ENCODE measurements around the gene KAZN. TPM values are rescaled to one million over a fixed set of nuclear protein-coding genes. Genes with fewer than 3 reads are reported as not detected.

The KAZN gene
- polyA plus RNA-seq, 1 donor from 2014 or later: 20.6 TPM

- H3K4me3 ChIP-seq (ENCODE audit: low read length): no peak overlapping the region
- H3K9me3 ChIP-seq (ENCODE audit: low read length): peaks cover 6% of the 10 kb centered on the region
- H3K79me2 ChIP-seq (replicated peaks; ENCODE audit: insufficient read depth, low read length): peaks cover 3% of the 10 kb centered on the region
- H3K9ac ChIP-seq (ENCODE audit: low read length): no peak overlapping the region
- no peaks in the 10 kb centered on the region for H4K20me1 ChIP-seq (ENCODE audit: insufficient read depth)
- no peak overlapping the region for H3K4me2 ChIP-seq (ENCODE audit: low read length)
- H2AFZ ChIP-seq (ENCODE audit: low read depth, low read length): no peak overlapping the region
- no peak overlapping the region for H3K27ac ChIP-seq (ENCODE audit: low read length)
- no peaks in the 10 kb centered on the region for H3F3A ChIP-seq (ENCODE audit: insufficient read depth, low read length, poor library complexity, severe bottlenecking)
- H3K9me2 ChIP-seq (ENCODE audit: insufficient read depth, low read length): no peaks in the 10 kb centered on the region
- TF ChIP-seq EZH2 (IDR thresholded peaks at IDR 0.05; ENCODE audit: borderline replicate concordance, insufficient read depth, low read length, poor library complexity, severe bottlenecking) (no peak), TAF1 (IDR thresholded peaks at IDR 0.05; ENCODE audit: low read depth) (no peak), SMC3 (conservative IDR thresholded peaks at IDR 0.05; ENCODE audit: poor library complexity) (no peak), EP300 (conservative IDR thresholded peaks at IDR 0.05; ENCODE audit: poor library complexity, severe bottlenecking) (no peak), RAD21 (conservative IDR thresholded peaks at IDR 0.05) (no peak), POLR2AphosphoS5 (IDR thresholded peaks at IDR 0.05) (no peak), MXI1 (conservative IDR thresholded peaks at IDR 0.05; ENCODE audit: poor library complexity, severe bottlenecking) (no peak)
- TF ChIP-seq, protein P1, sequence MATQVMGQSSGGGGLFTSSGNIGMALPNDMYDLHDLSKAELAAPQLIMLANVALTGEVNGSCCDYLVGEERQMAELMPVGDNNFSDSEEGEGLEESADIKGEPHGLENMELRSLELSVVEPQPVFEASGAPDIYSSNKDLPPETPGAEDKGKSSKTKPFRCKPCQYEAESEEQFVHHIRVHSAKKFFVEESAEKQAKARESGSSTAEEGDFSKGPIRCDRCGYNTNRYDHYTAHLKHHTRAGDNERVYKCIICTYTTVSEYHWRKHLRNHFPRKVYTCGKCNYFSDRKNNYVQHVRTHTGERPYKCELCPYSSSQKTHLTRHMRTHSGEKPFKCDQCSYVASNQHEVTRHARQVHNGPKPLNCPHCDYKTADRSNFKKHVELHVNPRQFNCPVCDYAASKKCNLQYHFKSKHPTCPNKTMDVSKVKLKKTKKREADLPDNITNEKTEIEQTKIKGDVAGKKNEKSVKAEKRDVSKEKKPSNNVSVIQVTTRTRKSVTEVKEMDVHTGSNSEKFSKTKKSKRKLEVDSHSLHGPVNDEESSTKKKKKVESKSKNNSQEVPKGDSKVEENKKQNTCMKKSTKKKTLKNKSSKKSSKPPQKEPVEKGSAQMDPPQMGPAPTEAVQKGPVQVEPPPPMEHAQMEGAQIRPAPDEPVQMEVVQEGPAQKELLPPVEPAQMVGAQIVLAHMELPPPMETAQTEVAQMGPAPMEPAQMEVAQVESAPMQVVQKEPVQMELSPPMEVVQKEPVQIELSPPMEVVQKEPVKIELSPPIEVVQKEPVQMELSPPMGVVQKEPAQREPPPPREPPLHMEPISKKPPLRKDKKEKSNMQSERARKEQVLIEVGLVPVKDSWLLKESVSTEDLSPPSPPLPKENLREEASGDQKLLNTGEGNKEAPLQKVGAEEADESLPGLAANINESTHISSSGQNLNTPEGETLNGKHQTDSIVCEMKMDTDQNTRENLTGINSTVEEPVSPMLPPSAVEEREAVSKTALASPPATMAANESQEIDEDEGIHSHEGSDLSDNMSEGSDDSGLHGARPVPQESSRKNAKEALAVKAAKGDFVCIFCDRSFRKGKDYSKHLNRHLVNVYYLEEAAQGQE (IDR thresholded peaks at IDR 0.05; ENCODE audit: borderline replicate concordance): no peak
- TF ChIP-seq, protein P2, sequence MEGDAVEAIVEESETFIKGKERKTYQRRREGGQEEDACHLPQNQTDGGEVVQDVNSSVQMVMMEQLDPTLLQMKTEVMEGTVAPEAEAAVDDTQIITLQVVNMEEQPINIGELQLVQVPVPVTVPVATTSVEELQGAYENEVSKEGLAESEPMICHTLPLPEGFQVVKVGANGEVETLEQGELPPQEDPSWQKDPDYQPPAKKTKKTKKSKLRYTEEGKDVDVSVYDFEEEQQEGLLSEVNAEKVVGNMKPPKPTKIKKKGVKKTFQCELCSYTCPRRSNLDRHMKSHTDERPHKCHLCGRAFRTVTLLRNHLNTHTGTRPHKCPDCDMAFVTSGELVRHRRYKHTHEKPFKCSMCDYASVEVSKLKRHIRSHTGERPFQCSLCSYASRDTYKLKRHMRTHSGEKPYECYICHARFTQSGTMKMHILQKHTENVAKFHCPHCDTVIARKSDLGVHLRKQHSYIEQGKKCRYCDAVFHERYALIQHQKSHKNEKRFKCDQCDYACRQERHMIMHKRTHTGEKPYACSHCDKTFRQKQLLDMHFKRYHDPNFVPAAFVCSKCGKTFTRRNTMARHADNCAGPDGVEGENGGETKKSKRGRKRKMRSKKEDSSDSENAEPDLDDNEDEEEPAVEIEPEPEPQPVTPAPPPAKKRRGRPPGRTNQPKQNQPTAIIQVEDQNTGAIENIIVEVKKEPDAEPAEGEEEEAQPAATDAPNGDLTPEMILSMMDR (IDR thresholded peaks at IDR 0.05; ENCODE audit: poor library complexity, severe bottlenecking): no peak
- H3K27me3 ChIP-seq (ENCODE audit: insufficient read depth, low read depth, low read length): no peaks in the 10 kb centered on the region
- H3K36me3 ChIP-seq (ENCODE audit: insufficient read depth, low read length): no peaks in the 10 kb centered on the region
These were observed 111.8 kb downstream of the KAZN start for GRCh38 chr1:14710331-14710730.

- Histone ChIP-seq H3K9me3 (ENCODE audit: low read length) (no peaks in the 10 kb centered on the region), H2AFZ (ENCODE audit: low read depth, low read length) (no peak overlapping the region), H3K9me2 (ENCODE audit: insufficient read depth, low read length) (no peaks in the 10 kb centered on the region), H3F3A (ENCODE audit: insufficient read depth, low read length, poor library complexity, severe bottlenecking) (no peaks in the 10 kb centered on the region), H3K9ac (ENCODE audit: low read length) (no peak overlapping the region), H4K20me1 (ENCODE audit: insufficient read depth) (no peaks in the 10 kb centered on the region), H3K4me3 (ENCODE audit: low read length) (no peak overlapping the region), H3K79me2 (replicated peaks; ENCODE audit: insufficient read depth, low read length) (peaks cover 3% of the 10 kb centered on the region), H3K4me2 (ENCODE audit: low read length) (no peak overlapping the region), H3K36me3 (ENCODE audit: insufficient read depth, low read length) (no peaks in the 10 kb centered on the region), H3K27ac (ENCODE audit: low read length) (no peak overlapping the region), H3K27me3 (ENCODE audit: insufficient read depth, low read depth, low read length) (no peaks in the 10 kb centered on the region)
- no peak for TF ChIP-seq EP300 (conservative IDR thresholded peaks at IDR 0.05; ENCODE audit: poor library complexity, severe bottlenecking)
- no peak for TF ChIP-seq SMC3 (conservative IDR thresholded peaks at IDR 0.05; ENCODE audit: poor library complexity)
- TF ChIP-seq TAF1 (IDR thresholded peaks at IDR 0.05; ENCODE audit: low read depth): no peak
- no peak for TF ChIP-seq RAD21 (conservative IDR thresholded peaks at IDR 0.05)
- TF ChIP-seq EZH2 (IDR thresholded peaks at IDR 0.05; ENCODE audit: borderline replicate concordance, insufficient read depth, low read length, poor library complexity, severe bottlenecking): no peak
- no peak for TF ChIP-seq POLR2AphosphoS5 (IDR thresholded peaks at IDR 0.05)
- no peak for TF ChIP-seq MXI1 (conservative IDR thresholded peaks at IDR 0.05; ENCODE audit: poor library complexity, severe bottlenecking)
- TF ChIP-seq, protein P1 (IDR thresholded peaks at IDR 0.05; ENCODE audit: borderline replicate concordance): no peak
- TF ChIP-seq, protein P2 (IDR thresholded peaks at IDR 0.05; ENCODE audit: poor library complexity, severe bottlenecking): no peak
These were observed 113.7 kb downstream of the KAZN start for GRCh38 chr1:14712136-14712535.
